NCI-H345 treated with DMSO at 0.1 percent for 48 hours (cell line): ENCODE results near the gene DFFA.
"Not testable (repeated sequence)": the region's sequence is repeated elsewhere in the genome, so short reads cannot be mapped to it uniquely, and the experiment has no call there.

Experiments
- DNase-seq: peaks from one replicate; lab custom pipeline; 2025; ENCODE audit not compliant: unreplicated experiment; lab: John Stamatoyannopoulos, UW

Gene DFFA

DNA sequence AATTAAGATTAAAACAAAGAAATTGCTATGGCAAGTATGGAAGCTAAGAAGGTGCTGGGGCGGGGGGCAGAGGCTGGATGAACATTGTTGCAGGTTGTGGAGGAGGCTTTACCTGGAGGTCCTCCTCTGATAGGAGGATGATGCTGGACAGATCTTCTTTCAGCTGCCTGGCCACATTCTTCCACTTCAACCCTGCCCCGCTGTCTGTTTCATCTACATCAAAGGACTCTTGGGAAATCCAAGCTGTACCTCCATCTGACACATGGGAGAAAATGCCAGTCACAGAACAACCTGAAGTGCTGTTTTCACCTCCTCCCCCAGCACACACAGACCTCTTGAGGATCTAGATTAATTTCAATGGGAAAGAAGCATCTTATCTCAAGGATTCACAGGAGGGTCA lies 5.3 kb downstream of the DFFA start:
- DNase-seq = no peak

DNA sequence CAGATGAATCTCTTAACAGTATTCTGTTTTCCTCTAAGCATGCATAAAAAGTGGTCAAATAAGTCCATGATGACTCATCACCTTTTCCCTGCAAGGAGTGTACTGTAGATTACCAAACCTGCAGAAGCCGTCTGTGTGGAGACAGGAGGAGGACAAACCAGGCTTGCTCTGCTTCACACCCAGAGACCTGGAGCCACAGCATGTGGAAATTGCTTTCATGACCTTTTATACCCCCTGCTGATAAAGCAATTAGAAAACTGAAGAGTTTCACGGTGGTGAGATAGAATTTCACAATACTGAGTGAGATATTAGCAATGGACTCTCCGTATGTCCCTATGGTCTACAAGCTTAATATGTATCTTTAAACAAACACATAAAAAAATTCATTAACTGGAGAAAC lies 13.1 kb downstream of the DFFA start:
- DNase-seq = no peak

DNA sequence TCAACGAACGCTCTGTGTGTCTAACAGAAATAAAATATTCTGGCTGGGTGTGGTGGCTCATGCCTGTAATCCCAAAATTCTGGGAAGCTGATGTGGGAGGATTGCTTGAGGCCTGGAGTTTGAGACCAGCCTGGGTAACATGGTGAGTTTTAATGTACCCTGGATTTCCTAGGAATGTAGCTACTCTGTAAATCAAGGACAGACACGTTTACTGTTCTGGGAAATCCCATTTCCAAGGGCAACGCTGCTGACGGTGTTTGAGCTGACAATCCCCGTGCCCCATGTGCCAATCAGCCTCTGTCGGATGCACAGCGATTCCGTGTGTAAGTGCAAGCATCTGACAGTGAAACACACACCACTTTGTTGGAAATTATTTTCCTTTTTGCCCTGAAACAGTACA lies 14.5 kb downstream of the DFFA start:
- DNase-seq = no peak

DNA sequence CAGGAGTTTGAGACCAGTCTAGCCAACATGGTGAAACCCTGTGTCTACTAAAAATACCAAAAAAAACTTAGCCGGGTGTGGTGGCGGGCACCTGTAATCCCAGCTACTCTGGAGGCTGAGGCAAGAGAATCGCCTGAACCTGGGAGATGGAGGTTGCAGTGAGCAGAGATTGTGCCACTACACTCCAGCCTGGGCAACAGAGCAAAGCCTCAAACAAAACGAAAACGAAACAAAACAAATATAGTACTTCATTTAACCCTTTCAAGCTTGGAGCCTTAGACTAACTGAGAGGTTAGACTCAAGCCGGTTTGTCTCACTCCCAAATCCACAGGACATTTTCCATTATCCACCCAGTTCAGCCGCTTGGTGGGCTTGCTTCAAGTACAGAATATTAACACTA lies 14.9 kb downstream of the DFFA start:
- not testable (repeated sequence) for DNase-seq

DNA sequence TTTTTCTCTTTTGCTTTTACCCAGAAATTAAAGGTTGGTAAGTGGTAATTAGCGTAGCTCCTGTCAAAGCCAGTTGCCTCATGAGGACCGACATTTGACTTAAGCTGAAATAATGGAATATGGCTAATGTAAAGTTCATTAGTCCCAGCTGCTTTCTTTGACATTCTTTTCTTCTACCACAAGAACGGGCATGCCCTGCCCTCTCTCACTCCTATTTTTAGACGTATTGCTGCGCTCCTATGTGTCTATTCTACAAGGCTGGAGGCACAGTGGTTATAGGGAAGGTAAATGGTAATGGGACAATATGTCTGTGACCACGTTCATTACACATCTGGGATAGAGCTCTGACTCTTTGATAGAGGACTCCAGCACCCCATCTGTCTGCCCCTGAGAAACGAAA lies 15.7 kb downstream of the DFFA start:
- DNase-seq = no peak

DNA sequence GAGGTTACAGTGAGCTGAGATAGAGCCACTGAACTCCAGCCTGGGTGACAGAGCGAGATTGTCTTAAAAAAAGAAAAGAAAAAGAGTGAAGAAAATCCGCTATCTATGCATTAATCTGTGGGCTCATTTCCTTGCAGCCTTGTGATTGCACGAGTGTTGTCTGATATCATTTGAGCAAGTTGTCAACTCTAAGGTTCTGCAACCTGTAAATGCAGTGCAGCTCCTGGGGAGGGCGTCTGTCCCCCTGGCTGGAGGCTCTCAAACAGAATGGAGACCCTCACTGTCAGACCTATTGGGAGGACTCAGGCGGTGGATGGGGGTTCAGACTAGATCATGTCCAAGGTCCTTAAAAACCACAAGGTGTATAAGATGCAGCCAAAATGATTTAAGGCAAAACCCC lies 16.3 kb downstream of the DFFA start:
- DNase-seq = no peak

DNA sequence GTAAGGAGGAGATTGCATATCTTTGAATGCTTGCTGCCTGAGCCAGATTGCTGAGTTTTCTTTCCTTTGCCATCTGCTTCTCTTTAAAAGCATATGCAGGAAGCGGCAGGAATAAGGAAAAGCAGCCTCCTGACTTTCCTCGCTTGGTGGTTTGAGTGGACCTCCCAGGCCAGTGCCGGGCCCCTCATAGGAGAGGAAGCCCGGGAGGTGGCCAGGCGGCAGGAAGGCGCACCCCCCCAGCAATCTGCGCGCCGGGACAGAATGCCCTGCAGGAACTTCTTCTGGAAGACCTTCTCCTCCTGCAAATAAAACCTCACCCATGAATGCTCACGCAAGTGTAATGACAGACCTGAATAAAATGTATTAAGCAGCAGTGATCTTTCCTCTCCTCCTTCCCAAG lies 21.0 kb downstream of the DFFA start:
- DNase-seq = no peak

DNA sequence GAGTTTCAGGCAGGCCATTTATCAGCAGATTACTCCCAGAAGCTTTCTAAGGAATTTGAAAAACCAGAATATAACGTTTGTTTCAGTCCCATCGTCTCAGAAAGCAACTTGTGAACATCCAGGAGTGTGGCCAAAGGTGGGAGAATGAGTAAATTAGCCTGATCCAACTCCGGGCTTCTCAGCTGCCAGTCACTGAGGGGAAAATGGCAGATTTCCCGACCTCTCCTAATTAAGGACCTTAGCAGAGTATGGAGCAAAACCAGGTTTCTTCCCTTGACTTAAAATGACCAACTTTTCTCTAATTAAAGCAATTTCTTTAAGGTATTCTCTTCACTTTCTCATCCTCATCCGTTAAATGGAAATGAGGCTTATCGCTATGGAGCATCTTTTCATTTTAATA lies 21.5 kb downstream of the DFFA start:
- no peak for DNase-seq

DNA sequence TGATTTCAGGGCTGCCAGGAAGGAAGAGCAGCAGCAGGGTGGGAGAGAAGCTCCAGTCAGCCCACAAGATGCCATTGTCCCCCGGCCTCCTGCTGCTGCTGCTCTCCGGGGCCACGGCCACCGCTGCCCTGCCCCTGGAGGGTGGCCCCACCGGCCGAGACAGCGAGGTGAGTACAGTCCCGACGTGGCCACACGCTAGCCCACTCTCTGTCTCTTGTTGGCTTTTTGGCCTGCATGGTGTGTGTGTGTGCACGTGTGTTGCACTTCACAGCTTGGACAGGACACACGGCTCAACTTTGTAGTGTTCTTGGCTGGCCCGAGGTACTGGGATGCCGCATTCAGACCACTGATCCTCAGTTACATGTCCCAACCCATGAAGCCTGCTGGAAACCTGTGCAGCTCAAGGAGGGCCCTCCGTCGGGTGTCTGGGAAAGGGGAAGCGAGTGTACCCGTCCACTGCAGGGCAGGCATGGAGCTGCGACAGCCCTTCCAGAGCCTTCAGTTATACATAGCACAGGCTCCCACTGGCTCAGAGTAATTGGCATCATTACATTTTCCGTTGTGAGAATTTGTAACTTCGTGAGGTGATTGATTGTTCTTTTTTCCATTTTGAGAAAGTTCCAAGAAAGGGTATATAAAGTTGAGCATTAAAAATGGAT lies 22.0 kb downstream of the DFFA start:
- no peak for DNase-seq

DNA sequence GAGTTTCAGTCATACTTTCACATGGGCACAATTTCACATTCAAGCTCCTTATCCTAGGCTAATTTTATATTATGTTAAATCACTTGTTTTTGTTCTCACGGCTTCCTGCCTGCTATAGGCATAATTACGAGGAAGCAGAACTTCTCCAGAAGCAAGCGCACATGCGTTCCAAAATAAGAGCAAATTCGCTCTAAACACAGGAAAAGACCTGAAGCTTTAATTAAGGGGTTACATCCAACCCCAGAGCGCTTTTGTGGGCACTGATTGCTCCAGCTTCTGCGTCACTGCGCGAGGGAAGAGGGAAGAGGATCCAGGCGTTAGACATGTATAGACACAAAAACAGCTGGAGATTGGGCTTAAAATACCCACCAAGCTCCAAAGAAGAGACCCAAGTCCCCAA lies 22.6 kb downstream of the DFFA start, which contains the start of gene CORT:
Gene CORT, plus strand, starts transcription at position 281 of the 400 bp plus-strand sequence. CDS start 193 bp downstream, outside the sequence.
- no peak for DNase-seq

DNA sequence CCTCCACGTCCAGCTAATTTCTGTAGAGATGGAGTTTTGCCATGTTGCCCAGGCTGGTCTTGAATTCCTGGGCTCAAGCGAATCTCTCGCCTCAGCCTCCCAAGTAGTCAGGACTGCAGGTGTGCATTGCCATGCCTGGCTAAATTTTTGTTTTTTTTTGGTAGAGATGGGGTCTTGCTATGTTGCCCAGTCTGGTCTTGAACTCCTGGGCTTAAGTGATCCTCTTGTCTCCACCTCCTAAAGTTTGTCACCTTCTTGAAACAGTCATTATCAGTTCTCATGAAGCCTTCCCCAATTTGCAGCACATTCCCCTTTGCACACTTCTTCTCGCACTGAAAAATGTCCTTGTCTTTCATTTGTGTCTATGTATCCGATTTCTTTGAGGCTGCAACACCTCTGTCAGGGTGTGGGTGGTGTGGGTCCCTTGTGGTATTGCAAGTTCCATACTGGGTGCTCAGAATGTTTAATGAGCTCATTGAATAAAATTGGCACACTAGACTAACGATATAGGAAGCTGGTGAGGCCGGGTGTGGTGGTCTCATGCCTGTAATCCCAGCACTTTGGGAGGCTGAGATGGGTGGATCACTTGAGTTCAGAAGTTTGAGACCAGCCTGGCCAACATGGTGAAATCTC lies 25.4 kb downstream of the DFFA start:
- DNase-seq = no peak

DNA sequence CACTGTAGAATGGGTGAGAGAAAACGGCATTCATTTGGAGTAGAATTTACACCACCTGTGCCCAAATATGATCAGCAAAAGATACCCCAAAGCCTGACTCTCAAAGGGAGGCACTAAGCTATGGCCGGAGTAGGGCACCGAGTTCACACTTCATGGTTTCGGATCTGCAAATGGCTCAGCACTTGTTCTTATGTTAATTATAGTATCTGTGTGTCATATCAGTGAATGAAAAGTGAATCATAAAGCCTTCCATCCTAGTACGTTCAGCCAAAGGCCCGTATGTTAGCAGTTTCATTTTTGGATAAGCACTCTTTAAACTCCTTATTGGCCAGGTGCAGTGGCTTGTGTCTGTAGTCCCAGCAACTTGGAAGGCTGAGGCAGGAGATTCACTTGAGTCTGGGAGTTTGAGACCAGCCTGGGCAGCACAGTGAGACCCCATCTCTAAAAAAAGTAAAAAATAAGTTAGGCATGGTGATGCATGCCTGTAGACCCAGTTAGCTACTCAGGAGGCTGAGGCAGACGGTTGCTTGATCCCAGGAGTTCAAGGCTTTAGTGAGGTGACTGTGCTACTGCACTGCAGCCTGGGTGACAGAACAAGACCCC lies 27.4 kb downstream of the DFFA start:
- DNase-seq = no peak

DNA sequence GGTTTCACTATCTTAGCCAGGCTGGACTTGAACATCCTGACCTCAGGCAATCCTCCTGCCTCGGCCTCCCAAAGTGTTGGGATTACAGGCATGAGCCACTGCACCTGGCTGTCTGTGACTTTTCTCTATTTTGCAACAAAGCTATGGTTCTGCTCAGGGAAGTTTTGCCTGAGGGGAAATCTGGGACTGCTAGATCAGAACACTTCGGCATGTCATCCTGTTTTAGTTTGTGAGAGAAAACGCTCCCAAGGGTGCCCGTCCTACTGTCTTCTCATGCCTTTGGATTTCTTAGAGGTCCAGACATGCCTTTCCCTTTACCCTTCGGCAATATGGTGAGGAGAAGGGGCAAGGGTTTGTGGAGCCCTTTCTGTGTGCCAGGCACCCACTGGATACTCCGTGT lies 28.1 kb downstream of the DFFA start:
- DNase-seq = no peak

DNA sequence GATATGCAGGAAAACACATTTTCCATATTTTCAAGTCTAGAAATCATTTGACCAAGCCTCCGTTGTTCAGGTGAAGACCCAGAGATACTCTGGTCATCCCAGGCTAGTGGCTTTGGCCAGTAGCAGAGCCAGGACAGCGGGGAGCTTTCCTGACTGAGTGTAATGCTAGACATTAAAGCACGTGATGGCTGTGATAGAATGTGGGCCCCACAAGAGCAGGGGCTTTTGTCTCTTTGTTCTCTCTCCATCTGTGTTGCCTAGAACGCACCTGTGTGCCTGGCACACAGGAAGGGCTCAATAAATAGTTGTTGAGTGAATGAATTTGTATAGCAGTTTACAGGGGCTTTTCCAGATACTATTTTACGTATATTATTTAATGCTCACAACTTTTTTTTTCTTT lies 31.5 kb downstream of the DFFA start:
- DNase-seq = no peak

DNA sequence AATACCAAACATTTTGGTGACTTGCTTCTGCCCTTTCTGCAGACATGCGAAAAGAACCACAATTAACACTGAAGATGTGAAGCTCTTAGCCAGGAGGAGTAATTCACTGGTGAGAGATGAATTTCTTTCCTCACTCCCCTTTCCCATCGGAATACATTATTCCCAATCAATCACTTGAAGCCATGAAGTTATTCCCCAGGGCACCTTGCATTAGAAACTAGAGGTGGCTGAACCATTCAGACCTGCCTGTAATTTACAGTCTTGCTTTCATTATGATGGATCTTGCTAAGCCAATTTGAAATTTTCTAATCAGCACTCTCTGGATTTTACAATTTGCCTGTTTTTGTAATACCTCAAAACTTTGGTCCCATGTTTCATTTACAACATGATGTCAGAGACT lies 32.0 kb downstream of the DFFA start:
- DNase-seq = no peak

DNA sequence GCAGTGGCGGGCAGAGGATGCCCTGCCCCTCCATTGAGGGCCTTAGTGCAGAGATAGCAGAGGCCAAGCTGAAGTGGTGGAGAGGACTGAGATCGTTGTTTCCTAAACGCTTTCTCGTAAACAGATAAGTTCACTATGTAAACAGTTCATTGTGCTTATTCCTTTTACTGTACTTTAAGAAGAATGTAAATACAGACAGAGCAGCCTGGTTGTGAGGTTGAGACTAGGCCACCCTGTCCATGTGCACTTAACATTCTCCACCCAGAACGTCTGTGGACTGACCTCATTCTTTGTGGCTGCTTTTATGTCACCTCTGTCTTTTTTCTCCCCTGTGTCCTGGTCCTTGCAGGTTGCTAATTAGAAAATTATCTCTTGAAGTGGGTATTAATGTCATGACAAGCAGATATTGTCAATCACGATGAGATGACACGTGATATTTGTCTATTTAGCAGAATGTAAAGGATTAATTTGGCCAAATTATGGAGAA lies 33.6 kb downstream of the DFFA start:
- no peak for DNase-seq

DNA sequence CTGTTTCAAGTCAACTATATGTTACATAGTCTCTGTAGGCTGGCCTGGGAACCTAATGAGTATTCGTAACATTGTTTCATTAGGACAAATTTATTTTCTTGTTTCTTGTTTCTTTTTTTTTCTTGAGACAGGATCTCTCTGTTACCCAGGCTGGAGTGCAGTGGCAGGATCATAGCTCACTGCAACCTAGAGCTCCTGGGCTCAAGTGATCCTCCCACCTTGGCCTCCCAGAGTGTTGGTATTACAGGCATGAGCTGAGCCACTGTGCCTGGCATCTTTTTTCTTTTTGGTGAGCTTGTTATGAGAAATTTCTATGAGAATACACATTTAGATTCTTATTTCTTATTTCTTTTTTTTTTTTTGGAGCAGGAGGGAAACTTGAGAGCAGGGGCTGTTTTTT lies 35.3 kb downstream of the DFFA start:
- DNase-seq = no peak

DNA sequence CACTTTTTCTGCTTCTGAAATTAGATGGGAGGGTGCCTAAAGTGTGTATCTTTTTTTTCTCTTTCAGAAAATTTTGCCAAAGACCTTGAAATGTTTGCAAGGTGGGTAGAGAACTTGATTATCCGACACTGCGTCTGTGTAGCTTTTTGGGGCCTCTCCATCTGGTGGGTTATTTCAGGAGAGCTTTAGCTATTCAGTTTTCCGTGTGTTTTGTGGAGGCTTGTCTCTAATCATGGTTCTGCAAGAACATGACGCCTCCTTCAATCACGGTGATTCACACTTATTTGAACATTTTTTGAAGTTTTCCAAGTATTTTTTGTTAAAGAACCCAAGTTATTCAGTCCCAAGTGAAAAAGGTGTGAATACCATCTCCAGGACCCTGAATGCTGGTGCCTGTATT lies 37.7 kb downstream of the DFFA start:
- no peak for DNase-seq

DNA sequence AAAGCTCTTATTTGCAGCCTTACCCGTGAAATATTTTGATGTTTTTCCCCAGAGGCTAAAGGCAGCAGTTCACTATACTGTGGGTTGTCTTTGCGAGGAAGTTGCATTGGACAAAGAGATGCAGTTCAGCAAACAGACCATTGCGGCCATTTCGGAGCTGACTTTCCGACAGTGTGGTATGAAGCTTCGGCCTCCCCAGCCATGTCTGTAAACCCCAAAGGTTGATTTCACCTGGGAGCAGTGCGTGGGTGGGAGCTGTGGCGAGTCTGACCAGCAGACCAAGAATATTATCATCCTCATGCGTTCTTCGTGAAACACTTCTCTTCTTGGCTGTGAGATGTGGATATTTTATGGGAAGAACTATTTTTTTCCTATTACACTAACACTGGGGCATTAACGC lies 38.5 kb downstream of the DFFA start:
- DNase-seq = no peak

DNA sequence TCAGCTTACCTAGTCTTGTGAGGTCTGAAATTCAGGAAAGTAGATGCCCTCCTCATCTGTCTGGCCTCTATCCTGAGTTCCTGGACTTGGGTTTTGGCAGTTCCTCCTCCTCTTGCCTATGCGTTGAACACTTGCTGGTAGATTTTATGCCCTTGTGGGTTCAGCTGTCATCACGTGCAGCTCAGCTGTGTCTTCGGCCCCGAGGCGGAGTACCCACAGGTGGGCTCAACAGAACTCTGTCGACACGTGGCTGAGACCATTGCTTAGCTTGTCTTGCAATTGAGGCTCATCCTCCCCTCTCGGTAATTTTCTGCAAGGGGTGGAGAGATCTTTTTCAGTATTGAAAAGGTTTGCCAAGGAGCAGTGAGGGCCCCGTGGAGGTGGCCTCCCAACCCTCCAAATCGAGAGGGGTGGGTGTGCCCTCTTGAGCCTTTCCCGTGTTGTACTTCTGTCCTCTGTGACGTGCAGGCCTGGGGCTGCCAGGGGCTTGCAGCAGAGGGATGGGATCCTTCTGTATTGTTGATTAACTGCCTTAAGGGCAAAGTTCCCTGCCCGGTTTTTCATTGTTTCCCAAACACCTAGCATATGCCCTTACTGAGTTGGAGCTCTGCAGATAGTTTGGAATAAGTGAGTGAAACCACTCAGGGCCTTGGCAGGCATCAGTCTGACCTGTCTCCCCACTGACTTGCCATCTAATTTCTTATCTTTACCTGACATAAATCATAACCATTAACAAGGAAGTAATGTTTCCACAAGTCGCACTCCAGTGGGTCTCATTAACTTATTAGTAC lies 39.2 kb downstream of the DFFA start:
- DNase-seq = no peak

DNA sequence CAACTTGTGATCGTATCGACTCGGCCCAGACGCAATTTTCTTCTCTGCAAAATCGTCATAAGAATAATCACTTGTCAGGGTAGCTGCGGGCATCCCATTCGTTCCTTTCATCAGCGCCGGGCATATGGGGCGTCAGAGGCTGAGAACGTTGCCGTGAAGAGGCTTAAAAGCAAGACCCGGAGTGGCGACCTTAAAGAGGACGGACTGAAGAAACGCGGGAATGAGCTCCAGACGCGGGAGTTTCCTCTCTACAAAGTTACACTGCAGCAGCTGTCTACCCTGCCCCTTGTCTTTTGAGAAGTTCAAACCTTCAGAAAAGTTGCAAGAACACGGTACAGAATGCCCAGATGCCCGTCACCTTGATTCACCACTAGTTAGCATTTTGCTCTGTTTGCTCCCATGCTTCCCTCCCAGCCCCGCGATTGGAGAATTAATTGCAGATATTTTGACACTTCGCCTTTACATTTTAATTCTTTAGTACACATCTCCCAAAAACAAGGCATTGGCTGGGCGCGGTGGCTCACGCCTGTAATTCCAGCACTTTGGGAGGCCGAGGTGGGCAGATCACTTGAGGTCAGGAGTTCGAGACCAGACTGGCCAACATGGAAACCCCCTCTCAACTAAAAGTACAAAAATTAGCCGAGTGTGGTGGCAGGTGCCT lies 41.1 kb downstream of the DFFA start:
- peak; percentile 1 for DNase-seq
